GM21367 (cell line): Measurements from ENCODE around the gene CASP14.
"Not testable (repeated sequence)": the region's sequence is repeated elsewhere in the genome, so short reads cannot be mapped to it uniquely, and the experiment has no call there.

Source experiments
- ATAC-seq: cut with Tn5 transposase; IDR thresholded peaks from one replicate; pipeline ENCODE4 v1.9.1; 2021; ENCODE audit not compliant: unreplicated experiment

The CASP14 gene

DNA sequence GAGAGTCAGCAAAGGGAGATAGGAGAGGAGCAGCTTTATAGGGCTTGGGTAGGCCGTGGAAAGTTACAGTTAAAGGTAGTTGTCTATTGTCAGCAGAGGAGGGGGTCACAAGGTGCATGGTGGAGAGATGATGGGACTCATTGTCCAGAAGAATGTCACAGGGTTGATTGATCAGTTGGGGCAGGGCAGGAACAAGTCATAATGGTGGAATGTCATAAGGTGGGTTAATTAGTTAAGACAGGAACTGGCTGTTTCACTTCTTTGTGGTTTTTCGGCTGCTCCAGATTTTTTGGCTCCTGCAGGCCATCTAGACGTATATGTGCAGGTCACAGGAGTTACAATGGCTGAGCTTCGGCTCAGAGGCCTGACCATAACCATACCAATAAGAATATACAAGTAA, 21.1 kb downstream of the CASP14 start:
- not testable (repeated sequence) for ATAC-seq

- ATAC-seq, result no peak
Observed at GRCh38 chr19:15072930-15073647, 23.8 kb downstream of the CASP14 start.

- ATAC-seq, result no peak
Observed at GRCh38 chr19:15074371-15074770, 25.1 kb downstream of the CASP14 start.

DNA sequence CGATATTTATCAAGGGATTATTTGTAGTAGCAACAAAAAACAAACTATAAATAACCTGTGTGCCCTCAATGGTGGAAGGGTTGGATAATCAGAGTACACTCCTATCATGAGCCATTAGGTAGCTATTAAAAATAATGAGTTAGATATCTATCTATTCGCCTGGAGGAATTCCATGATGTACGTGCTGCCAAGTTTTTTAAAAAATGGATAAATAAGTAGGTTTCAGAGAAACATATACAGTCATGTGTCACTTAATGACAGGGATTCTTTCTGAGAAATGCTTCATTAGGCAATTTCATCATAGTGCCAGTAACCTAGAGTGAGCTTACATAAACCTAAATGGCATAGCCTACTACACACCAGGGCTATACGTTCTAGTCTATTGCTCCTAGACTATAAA, 26.5 kb downstream of the CASP14 start:
- ATAC-seq, result no peak

- ATAC-seq, result not testable (repeated sequence)
Observed at GRCh38 chr19:15080002-15080401, 30.7 kb downstream of the CASP14 start.

GRCh38 chr19:15081911-15082310, 32.6 kb downstream of the CASP14 start, which contains the start of gene OR1I1:
Gene OR1I1, plus strand, starts transcription at chr19:15082211. Its CDS starts 4,855 bp downstream, at chr19:15087066.
- ATAC-seq, result no peak

- ATAC-seq, result no peak
Observed at GRCh38 chr19:15087182-15087581, 37.9 kb downstream of the CASP14 start.

DNA sequence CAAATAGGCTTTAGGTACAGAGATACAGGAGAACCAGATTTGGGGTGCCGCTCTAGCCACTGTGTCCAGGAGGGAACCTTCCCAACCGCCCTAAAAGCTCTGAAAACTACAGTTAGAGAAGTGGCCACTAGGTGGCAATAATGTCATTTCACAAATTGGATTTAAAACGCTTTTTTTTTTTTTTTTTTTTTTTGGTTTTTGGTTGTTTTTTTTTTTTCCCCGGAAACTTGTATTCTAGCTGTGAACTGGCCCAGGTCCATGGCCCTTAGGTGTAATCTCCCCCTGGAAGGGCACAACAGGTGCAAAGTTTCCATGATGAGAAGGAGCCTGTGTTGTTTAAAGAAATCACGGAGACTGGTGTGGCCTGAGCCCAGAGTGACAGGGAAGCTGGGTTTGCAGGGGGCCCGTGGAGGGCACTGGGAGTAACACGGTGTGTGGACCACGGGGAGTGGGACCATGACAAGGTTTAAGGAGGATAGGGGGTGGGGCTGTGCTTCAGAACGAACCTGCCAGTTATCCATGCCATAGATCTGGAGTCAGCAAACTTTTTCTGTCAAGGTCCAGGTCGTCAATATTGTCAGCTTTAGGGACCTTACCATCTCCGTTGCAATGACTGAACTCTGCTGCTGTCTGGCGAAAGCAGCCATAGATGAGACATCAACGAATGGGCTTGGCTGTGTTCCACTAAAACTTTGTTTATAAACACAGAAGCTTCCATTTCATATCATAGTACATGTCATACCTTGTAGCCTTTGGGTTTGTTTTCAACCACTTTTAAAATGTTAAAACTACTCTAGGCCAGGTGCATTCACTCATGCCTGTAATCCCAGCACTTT, 42.9 kb downstream of the CASP14 start:
- ATAC-seq, result no peak

GRCh38 chr19:15093001-15093400, 43.7 kb downstream of the CASP14 start:
- no peak for ATAC-seq

- no peak for ATAC-seq
Observed at GRCh38 chr19:15096223-15096622, 46.9 kb downstream of the CASP14 start.

DNA sequence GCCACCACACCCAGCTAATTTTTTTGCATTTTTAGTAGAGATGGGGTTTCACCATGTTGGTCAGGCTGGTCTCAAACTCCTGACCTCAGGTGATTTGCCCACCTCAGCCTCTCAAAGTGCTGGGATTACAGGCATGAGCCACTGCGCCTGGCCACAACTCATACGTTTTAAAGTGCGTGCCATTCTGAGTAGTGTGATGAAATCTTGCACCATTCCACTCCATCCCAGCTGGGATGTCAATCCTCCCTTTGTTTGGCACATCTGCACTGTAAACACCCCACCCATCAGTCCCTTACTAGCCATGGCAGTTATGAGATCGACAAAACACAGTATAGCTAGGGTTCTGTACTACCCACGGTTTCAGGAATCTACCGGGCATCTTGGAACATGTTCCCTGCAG, 48.7 kb downstream of the CASP14 start:
- ATAC-seq, result not testable (repeated sequence)

DNA sequence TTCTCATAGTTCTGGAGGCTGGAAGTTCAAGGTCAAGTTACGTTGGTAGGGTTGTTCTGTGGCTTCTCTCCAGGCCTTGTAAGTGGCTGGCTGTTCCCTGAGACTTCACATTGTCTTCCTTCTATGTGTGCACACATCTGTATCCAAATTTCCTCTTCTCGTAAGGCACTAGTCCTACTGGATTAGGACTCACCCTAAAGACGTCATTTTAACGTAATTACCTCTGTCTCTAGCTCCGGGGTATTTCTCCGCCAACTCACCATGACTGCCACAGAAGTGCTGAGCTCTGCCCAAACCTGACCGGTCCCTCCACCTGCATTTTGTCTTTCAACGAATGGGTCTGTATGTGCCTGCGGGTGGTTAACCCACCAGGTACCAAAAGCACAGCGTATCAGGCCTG, 49.2 kb downstream of the CASP14 start:
- ATAC-seq, result no peak

- ATAC-seq, result no peak
Observed at GRCh38 chr19:15099017-15099582, 49.8 kb downstream of the CASP14 start.

DNA sequence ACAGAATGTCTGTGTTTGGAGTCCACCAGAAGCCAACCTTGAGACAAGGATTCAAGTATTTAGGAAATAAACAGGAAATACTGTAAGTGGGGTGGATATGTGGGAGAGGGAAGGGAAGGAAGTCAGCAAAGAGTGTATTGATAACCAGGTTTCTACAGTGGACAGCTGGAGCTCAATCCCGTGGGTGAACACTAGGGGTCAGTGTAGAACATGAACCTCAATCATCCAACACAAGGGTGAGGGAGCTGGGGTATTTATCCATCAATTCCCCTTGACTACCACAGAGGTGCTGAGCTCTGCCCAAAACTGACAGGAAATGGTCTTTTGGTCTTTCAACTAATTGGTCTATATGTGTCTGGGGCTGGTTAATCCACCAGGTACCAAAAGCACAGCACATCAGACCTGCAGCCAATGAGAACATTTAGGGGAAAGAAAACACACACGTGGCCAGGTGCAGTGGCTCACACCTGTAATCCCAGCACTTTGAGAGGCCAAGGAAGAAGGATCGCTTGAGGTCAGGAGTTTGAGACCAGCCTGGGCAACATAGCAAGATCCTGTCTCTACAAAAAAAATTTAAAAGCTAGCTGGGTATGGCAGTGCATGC, 52.3 kb downstream of the CASP14 start:
- no peak for ATAC-seq

GRCh38 chr19:15104003-15104402, 54.7 kb downstream of the CASP14 start:
- ATAC-seq, result no peak

DNA sequence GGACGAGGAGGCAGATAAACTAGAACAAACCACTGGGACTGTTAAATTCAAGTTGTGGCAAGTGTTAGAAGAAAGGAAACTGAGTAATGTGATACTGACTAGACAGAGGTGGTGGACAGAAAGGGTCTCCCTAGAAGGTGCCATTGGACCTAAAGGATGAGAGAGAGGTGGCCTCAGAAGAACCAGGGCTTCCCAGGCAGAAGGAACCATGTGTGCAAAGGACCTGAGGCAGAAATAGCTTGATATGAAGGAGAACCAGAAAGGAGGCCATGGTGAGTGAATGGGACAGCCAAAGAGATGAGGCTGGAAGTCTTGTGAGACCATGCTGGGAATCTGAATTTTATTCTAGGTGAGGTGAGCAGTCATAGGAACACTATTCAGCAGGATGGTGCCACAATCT, 55.1 kb downstream of the CASP14 start:
- no peak for ATAC-seq

GRCh38 chr19:15105044-15105443, 55.8 kb downstream of the CASP14 start:
- ATAC-seq, result no peak

GRCh38 chr19:15107061-15108010, 58.1 kb downstream of the CASP14 start, which contains the start of gene SYDE1:
Gene SYDE1, plus strand, starts transcription at chr19:15107401. Its CDS starts 33 bp downstream, at chr19:15107434.
- no peak for ATAC-seq
